Esophagus mucosa (tissue), 1 donor: Measurements from ENCODE around the gene REN. TPM values are rescaled to one million over a fixed set of nuclear protein-coding genes. Genes with fewer than 3 reads are reported as not detected.

Experiments used
- ATAC-seq: fragments of 200-7000 bp; cut with Tn5 transposase; one replicate; pipeline ENCODE4 v1.9.1; 2020
- total RNA-seq: library from RNA; stranded (reverse); gene quantifications from one replicate; pipeline ENCODE4 v1.2.4, GENCODE V29; 2023
- donor health status: DM: yes; HTN: yes; CAD: no.

The REN gene
- total RNA-seq, 1 donor from 2014 or later = not detected

DNA sequence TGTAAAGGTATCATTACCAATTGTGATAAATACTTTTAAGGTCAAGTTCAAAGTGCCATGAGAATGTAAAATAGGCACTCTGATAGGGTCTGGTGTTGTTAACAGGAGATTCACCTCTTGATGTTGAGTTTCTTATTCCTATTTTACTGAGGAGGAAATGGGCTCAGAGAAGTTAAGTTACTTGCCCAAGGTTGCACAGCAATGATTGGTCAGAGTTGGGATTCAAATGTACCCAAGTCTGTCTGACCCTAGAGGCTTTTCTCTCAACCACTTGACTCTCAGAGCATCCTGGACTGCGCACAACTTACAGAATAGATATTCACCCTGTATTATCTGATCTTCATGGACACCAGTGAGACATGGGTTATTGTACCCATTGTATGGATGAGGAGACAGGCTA is 59.3 kb downstream of the REN start:
- ATAC-seq = no peak

DNA sequence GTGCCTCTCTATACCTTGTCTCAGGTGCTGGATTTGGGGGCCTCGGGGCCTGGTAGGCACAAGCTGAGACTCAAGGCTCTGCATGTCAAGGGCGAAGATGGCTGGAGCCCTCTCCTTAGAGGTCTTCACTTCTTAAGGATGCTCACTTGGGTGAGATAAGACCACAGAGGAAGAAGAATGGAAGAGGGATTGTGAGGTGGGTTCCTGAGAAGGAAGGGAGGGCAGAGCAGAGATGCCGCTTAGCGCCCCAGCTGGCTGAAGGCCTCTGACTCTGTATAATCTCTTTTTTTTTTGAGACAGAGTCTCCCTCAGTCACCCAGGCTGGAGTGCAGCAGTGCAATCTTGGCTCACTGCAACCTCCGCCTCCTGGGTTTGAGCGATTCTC is 61.0 kb downstream of the REN start:
- no peak for ATAC-seq

Other genes with a start within 250 kb of the REN start
- 10.4 TPM for gene SOX13, start 93.2 kb downstream of the REN start, total RNA-seq
- 2.8 TPM for gene ETNK2, start 14.3 kb downstream of the REN start, total RNA-seq
- not detected for gene KISS1, start 30.2 kb upstream of the REN start, total RNA-seq
- not detected for gene GOLT1A, start 47.7 kb upstream of the REN start, total RNA-seq
- 11.1 TPM for gene PLEKHA6, start 193.6 kb upstream of the REN start, total RNA-seq
- 27.5 TPM for gene PPP1R15B, start 245.5 kb upstream of the REN start, total RNA-seq